HG03565 (cell line): ENCODE measurements around the gene ABTB2.

Experiments
- ATAC-seq: cut with Tn5 transposase; IDR thresholded peaks from one replicate; pipeline ENCODE4 v1.9.1; 2021; ENCODE audit warnings: mild to moderate bottlenecking, moderate library complexity; ENCODE audit not compliant: unreplicated experiment

Gene ABTB2

DNA sequence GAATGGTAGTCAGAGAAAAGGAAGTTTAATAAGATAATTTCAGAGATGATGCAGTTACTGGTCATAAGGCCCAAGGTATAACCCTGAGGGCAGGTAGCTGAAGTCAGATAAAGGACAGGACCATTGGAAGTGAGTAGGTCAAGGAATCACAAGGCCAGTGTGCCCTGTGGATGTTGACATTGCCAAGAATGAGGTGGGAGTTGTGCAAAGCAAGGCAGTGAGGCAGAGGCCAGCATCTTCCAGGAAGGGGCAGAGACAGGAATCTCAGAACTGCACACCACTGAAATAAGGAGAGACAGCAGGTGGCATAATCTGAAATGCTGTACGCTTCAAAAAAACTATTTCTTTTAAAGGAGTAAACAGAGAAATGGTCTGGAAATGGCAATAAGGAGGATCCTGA lies 61.4 kb downstream of the ABTB2 start:
- no peak for ATAC-seq

DNA sequence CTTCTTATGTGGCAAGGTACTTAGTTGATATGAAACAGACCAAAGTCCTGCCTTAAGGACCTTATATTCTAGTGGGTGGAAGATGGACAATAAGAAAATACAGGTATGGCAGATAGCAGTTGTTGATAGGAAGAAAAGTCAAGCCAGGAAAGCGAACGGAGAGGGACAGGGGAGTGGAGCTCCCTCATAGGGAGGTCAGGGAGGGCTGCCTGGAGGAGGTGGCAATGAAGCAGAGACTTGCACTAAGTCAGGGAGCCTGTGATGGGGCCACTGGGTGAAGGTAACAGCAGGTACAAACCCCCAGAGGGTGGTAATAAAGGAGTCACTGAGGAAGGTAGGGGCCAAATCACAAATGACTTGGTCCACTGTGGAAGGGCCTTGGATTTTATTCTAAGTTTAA lies 65.3 kb downstream of the ABTB2 start:
- no peak for ATAC-seq

DNA sequence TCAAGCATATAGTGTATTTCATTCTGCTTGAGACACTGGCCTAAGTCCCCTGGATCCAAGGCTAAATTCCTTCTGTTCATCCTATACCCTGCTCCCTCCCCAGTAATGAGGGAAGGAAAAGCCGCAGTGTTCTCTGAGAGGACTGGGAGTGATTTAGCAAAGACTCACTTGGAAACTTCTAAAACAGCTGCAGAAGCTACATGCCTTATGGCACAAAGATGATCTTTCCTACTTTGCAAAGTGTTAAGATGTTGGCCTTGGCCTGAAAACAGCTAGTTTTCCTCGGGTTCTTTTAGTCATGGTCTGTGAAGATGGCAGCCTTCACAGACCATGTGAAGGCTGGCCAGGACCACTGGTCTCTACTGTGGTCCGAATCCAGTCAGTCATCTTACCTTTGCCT lies 65.7 kb downstream of the ABTB2 start:
- no peak for ATAC-seq

DNA sequence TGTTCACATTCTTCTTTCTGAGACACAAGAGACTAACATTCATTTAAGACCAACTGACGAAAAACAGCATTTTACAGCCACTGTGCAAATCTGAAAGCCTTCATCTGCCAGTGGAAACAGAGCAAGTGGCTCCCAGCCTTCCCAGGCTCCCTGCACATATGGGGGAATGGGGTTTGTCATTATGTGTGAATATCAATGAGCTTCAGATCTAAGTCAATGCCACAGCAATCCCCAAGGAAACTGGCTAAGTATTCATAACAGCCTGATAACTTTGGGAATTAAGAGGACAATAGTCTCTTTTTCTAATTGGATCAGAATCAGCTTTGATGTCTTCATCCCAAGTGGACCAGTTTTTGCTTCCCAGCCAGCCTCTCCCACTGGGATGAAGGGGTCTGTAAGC lies 66.9 kb downstream of the ABTB2 start:
- no peak for ATAC-seq

DNA sequence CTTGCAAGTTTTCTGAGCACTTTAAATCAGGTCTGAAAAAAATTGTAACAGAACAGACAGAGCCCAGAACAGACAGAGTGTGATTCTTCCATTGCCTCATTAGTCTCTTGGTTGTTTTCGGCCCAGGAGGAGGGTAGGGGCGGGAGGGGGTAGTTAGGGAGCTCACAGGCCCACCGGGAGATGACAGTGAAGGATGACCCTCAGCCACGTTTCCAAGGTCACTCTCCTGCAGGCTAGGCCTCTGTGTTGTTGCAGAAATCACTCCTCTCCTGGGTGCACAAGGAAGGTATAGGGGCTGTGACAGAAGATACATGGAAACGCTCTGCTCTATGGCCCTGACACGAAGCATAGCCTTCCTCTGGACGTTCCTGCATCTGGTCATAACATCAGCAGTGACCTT lies 69.3 kb downstream of the ABTB2 start:
- ATAC-seq = no peak

DNA sequence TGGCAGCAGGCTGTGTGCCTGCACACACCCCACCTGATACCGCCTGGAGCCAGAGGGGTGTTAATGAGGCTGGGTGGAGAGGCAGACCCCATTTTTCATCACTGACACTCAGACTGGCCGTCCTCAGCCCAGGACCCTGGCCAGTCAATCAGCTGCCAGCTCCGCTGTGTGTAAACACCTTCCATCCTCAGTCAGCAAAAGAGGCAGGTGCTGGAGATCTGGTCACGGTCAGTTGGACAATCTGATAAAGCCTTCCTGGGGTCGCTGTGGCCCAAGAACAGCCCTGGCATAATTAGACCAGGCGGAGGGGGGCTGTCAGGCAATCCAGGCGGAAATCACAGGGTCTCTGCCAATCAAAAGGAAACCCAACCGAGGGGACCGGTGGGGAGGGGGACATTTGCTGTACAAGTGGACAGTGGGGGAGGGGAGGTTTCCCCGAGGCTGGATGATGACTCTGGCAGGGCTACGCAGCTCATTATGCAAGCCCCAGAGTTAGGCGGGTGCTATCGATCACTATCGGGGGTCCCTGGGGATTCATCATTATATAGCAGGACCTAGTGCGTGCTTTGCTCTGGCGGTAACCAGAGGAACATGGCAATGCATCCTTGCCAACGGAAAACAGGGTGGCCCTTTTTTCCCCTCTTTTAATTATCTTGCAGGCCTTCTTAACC lies 72.9 kb downstream of the ABTB2 start:
- no peak for ATAC-seq

DNA sequence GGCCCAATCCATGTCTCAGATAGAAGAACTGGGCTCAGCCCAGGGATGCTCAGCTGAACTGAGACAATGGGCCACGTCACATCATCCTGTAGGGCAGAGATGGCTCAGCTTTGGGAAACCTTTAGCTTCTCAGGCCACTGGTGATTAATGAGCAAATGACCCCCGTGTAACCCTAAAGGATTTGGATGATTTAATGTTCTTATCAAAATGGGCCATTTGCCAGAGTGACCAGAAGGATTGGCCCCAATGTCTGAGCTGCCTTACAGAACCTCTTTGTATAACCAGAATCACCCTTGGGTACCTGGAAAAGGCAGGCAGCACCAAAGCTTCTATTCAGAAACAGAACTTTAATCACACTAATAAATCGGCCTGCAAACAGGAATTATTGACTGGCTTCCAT lies 73.7 kb downstream of the ABTB2 start:
- ATAC-seq = no peak

DNA sequence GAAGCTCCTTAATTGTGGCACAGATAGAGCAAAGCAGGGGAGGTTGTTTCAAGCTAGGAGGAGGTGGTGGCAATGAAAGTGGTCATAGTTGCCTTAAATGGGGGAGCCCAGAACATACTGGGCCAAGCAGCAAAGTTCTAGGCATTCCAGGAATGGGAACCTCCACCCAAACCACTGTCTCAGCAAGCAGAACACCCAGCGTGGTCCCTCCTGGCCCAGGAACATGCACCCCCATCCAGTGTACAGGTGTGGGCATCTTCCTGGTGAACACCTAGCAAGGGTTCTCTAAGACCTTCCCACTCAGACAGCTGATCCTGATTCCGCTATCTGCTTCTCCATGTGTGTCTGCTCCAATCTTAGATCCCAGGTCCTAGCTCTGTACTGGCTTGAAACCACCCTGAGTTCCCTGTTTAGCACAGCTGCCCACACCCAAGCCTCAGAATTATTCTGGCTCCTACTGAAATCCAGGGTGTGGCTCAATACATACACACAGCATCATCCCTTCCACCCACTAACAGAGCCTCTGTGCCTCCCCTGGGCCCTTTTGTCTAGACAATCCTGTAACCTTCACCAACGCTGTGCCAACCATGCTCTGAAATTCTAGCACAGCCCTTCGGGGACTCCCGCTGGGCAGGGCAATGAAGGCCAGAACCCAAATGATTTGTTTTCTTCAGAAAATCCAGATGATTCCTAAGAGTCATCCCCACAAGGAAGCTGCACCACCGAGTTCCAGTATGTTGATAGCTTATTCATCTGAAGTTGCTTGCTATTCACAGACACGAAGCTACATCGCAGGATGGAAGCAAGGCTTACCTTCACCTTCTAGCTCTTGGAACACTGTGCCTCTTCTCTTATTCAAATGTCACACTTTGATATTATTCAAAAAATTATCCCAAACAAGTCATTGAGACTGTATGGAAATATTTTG lies 76.6 kb downstream of the ABTB2 start:
- no peak for ATAC-seq

DNA sequence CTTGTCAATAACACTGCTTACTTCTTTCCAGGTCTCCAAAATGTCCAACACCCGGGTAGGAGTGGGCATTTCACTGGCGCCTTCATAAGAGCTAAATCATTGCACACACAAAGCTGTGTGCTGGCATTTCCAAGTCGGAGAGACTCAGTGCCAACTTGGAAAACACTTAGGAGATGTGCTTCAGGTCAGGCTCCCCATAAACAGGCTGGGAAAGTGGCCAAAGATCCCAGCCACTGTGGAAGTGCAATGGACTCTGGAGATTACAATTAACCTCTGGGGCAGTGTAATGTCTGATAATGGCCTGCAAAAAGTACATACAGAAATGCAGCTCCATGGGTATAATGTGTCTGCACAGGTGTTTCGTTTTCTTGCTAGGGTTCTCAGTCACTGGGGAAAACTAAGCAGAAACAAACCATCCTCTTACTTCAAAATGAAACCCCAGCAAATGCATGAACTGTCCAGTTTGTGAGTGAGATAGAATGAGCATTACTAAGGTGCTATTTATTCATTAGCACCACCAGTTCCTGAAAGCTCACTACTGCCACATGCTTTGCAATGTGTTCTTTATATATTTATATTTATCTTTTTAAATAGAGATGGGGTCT lies 79.0 kb downstream of the ABTB2 start:
- peak; percentile 43 for ATAC-seq

DNA sequence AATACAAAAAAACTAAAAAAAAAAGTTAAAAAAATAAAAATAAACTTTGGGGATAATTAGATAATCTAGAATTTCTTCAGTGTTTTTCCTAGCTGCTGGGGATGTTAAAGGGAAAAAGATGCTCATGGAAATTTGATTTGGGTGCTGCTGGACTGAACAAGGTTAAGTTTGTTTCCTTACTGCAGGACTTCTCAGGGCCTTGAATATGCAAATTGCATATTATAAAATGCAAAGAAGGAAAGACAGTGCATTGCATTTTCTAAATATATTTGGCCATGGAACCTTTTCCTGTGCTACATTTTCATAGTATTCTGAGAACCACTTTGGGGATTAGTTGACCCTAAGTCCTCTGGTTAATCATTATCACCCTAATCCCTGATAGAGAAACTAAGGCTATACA lies 79.6 kb downstream of the ABTB2 start:
- ATAC-seq = no peak

DNA sequence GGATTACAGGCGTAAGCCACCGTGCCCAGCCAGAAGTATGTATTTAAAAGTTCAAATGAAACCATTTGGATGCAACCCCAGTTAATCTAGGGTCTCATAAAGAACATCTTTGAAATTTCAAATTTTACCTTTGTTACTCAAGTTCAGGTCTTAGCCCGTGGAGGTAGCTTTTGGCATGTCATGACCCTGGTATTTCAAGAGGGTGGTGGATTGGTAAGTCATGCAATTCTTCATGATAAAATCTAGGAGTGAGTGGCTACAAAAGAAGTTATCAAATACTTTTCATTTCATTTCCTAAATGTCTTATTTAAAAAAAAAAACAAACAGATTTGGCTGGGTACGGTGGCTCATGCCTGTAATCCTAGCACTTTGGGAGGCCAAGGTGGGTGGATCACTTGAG lies 80.6 kb downstream of the ABTB2 start:
- no peak for ATAC-seq

DNA sequence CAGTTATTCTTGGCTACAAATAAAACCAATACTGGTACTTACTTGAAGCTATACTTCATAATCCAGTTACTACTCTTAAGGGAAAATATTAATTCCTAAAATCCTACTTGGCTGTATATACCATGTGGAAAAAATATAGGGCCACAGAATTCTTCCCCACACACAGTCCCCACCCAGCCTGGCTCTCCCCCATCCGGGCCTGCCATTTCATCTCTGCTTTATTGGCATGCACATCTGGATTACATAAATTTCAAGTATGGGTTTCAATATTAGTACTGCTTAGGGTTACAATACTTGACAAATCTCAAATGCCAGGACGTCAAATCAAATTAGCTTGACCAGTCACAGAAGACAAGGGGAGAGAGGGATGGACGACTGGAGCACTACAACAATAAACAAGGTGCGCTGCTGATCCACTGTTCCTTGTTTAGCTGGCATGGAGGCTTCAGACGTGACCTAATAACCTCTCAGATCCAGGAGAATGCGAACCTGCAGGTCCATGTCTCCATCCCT lies 81.4 kb downstream of the ABTB2 start:
- ATAC-seq = no peak

DNA sequence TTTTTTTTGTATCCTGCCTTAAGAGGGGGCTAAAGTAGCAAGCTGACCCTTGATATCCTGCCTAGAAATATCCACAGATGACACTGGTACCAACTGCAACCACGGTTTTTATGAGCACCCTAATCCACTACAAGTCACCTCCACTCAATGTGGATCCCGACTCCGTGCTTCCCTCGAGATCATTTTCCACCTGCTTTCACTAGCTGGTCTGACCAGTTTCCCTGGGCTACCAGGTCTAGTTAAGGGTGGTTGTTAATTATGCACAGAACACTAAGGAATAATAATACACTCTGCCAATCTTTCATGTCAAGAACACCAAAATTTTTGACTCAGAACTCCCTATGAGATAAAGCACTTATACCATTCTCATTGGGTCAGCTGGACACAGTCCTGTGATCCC lies 82.3 kb downstream of the ABTB2 start:
- no peak for ATAC-seq

DNA sequence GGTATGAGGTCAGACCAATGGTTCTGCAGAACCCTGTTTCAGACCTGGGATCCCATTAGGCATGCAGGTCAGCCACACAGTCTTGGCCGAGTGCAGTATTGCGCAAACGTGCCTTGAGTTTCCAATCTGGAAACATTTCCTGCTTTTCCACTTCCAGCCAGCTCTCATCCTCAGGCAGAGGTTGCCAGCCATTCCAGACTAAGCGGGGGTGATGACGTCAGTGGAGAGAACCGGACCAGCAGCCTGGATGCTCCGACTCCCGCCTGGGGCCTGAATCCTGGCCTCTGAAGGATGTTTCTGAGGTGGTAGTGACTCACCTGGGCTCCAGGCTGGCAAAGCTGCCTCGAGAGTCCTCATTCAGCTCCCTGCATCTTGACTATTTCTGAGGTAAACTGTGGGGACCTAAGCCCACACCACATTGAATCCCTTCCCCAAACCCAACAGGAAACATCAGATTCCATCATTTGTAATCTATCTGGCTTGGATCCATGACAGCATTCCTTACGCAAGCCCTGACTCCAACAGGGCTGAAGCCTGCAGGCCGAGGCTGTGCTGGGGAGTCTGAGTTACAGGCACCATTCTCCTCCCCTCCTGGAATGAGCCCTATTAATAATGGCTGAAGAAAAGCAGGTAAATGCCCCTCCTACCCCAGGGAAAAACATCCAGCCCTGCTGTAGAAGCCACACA lies 83.0 kb downstream of the ABTB2 start:
- no peak for ATAC-seq

DNA sequence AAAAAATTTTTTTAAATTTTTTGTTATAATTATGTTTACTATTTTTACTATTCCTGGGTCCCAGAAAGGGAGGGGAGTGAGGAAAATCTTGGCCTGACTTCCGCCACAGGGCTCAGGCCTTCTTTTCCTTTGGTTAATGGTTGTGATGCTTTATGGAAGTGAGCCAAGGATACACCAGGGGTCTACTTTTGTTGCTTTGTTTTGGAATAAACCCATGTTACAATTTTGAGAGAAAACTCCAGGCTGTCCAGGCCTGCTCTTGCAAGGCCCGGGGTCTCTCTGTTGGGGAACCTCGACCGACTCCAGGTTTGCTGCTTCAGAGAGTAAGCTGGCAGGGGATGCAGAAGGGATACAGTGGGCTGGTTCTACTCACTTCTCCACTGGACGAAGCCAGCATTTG lies 84.7 kb downstream of the ABTB2 start:
- no peak for ATAC-seq

DNA sequence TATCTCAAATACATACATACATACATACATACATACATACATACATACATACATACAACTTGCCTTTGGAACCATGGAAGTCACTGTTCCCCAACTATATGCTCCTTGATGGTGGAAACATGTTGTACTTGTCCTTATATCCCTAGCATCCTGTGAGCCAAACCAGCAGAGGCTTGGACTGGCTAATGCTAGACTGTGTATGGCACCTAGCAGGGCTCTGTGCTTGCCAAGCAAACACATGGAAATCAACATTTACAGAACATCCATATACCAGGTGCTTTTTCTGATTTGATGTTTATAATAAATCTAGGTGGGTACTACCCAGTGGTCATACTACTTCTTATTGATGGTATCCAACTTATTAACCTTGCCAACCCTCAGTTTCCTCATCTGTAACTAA lies 86.1 kb downstream of the ABTB2 start:
- no peak for ATAC-seq

DNA sequence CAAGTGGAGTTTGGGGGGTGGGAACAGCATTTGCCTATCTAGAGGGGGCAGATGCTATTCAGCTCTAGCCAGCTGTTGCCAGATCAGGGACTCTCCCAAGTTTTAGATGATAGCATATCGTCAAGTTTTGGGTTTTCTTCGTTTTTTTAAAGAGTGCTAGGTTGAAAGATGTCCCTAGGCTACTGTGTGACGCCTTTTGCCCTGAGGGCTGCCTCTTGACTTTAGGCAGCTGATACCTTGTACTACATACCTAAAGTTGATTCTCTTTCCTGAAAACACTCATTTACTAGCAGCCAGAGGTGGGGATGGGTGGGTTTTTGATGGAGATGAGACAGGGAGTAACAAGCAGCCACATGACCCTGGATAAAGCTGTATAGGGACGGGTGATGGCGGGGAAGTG lies 87.1 kb downstream of the ABTB2 start:
- ATAC-seq = no peak

DNA sequence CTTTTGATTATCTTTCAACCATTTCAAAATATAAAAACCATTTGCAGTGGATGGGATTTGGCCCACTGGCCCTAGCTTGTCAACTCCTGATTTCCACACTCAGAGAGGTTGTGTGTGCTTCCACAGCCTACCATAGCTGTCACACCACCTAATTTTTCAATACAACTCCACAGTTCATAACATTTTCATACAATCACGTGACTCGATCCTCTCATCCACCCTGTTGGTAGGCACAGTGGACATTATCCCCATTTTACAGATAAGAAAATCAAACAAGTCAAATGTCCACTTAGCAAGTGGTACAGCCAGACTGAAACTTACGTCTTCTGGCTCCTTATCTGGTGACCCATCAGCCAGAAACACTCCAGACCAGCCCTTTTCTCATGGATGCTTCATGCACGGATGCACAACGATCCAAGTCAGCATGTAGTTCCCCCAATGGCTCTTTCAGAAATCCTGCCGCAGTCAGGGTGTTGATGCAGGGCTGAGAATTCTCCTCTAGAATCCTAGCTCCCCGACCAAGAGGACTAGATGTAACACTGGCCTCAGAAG lies 88.0 kb downstream of the ABTB2 start:
- no peak for ATAC-seq

DNA sequence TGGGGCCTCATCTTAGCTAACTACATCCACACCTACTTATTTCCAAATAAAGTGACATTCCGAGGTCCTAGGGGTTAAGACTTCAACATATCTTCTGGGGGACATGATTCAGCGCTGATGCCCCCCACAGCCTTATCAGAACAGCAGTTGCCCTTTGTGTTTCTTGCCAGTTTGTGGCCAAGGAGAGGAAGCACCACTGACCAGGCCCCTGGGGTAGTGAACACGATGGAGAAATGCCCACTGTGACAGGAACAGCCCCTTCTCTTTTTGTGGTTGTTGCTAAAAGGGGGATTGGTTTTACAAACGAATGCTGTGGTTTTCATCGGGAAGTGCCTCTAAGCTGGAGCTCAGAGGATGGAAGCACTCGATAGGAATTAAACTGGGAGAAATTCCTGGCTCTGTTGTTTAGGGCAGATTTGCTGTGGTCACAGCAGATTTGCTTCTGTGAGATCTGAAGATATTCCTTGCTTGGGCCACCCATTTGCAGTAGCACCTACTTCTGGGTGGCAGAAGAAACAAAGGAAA lies 88.8 kb downstream of the ABTB2 start:
- no peak for ATAC-seq

DNA sequence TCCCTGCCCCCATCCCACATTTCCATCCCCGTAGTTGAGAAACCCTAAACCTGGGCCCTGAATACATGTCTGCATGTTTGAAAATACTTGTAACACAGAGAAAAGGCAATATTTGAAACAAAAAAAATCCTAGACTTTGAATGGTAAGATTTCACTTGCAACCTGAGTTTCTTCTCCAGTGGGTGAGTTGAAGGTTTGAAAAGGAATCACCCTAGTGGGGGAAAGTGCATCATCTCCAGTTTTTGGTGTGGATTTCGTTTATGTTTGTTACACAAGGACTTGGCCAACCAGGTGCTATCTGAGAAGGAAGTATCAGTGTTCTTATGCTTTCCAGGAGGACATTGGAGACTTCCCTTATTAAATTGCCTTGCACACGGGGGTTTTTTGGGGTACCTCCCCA lies 90.4 kb downstream of the ABTB2 start:
- ATAC-seq = no peak

DNA sequence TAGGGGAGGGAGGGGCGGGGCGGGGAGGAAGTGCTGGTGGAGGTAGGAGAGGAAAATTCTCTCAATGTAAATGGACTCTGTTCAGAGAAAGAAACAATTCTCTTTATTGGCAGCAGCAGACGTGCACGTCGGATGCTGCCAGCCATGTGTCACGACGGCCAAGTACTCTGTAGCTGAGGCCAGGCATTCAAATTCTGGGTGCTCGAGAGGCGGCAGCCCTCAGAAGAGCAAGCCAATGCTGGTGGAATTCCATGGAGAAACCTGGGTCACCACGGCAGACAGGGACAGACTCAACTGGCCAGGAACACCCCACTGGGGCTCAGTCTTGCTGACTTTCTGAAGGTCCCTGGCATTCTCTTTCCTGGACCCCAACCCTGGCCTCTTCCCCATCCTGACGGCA lies 90.8 kb downstream of the ABTB2 start:
- ATAC-seq = no peak
